Ovary (tissue), 9 donors: ENCODE data around the gene LAMB4. TPM values are rescaled to one million over a fixed set of nuclear protein-coding genes. Genes with fewer than 3 reads are reported as not detected.

Experiments
- DNase-seq, 5 donors: peaks; one replicate each; pipeline ENCODE4 v3.0.0-alpha.2; 2019 to 2020
- H3K27ac ChIP-seq, 2 donors: fragments of 200-600 bp; one replicate each; pipeline versions ENCODE4 v1.5.1 to v1.8.0; 2019 to 2022
- H3K27me3 ChIP-seq: fragments of 200-600 bp; one replicate; pipeline ENCODE4 v1.8.0; 2022
- H3K36me3 ChIP-seq: fragments of 200-600 bp; sonication (generic); one replicate; pipeline ENCODE4 v1.5.1; 2019
- H3K4me1 ChIP-seq: one replicate; pipeline ENCODE4 v1.8.1; 2013; ENCODE audit warnings: mild to moderate bottlenecking, moderate library complexity; ENCODE audit not compliant: insufficient read depth
- H3K4me3 ChIP-seq: fragments of 200-600 bp; sonication (generic); one replicate; pipeline ENCODE4 v1.5.1; 2017
- H3K9me3 ChIP-seq, 2 donors: fragments of 200-600 bp in 1 of 2; sonication (generic) in 1 of 2; one replicate each; pipeline versions ENCODE4 v1.5.1 to v1.8.1; 2013 to 2019; ENCODE audit warnings: mild to moderate bottlenecking in 1 of 2, moderate library complexity in 1 of 2
- CTCF ChIP-seq, 3 donors: fragments of 450-650 bp in 2 of 3; fragments of 200-600 bp in 1 of 3; IDR thresholded peaks; one replicate each; pipeline versions ENCODE4 v1.5.1 to v1.8.0; 2016 to 2022; ENCODE audit warnings: antibody characterized with exemption in 3 of 3, mild to moderate bottlenecking in 1 of 3
- EP300 ChIP-seq: sonication (generic); formaldehyde crosslinking; IDR thresholded peaks from one replicate; pipeline ENCODE4 v1.6.1; 2017; ENCODE audit warnings: antibody characterized with exemption
- POLR2A ChIP-seq: fragments of 450-650 bp; IDR thresholded peaks from one replicate; pipeline ENCODE4 v1.6.1; 2017; ENCODE audit warnings: antibody characterized with exemption, mild to moderate bottlenecking, moderate library complexity
- WGBS, 3 donors: extraction: QIAGEN DNeasy Blood & Tissue Kit in 1 of 3; methylation state at CpG; one replicate each; pipeline versions ENCODE4 v1.1.5 to v1.1.7; 2013 to 2017; 5-methylcytosine and 5-hydroxymethylcytosine counted together
- intact Hi-C, 4 donors: fragments of 100-400 bp; cut with DNase I; formaldehyde crosslinking; loops; one replicate each; pipeline versions ENCODE4 v1.11.0 to v1.15.1; 2022 to 2023
- polyA plus RNA-seq, 2 donors: library from polyadenylated mRNA; stranded (reverse); fragments of 200-250 nt in 1 of 2; fragments of 350-450 nt in 1 of 2; fragmentation: Illumina TruSeq in 1 of 2; extraction: RNeasy Lipid Tissue Mini Kit (QIAGEN cat#74804) in 1 of 2; gene quantifications; one replicate each; pipeline ENCODE4 v1.2.3, GENCODE V29; 2013 to 2014
- total RNA-seq, 7 donors: library from RNA; depleted of rRNA in 2 of 7; stranded (reverse); fragments of >200 nt in 2 of 7; fragmentation: NEBNext Ultra II Directional in 3 of 7; extraction: Animal tissue kit (Norgen Biotek cat#: 25700) in 3 of 7; gene quantifications; one replicate each; pipeline versions ENCODE4 v1.1.0 to v1.2.4, GENCODE V29; 2016 to 2023
- donor health status: DM: no; HTN: no; CAD: no; lungs with moderate emphysema.
- donor health status: DM: no; HTN: no; CAD: no.
- donor health status: Bipolar disorder and iron deficiency.
- donor health status: DM: yes; HTN: yes; CAD: no.
- donor health status: DM: no; HTN: no; CAD: no.
- donor health status: DM: yes; HTN: yes; CAD: no.

Gene LAMB4
- total and polyA plus RNA-seq, 9 donors = 0.10 to 0.17 TPM; not detected in 7

GRCh38 chr7:108149119-108149518 lies 19.0 kb upstream of the LAMB4 start:
- intact Hi-C loops = loop anchor here in 2 of 4 donors (10.0 kb wide), 4 partner anchors 144 to 684 kb away; partner anchors contain the start of gene LAMB1 (in 1 of the 2)
- Histone ChIP-seq H3K27ac (no peak overlapping the region), H3K9me3 (no peaks in the 10 kb centered on the region), H3K36me3 (no peaks in the 10 kb centered on the region), H3K4me1 (no peaks in the 10 kb centered on the region), H3K27me3 (no peaks in the 10 kb centered on the region), H3K4me3 (no peak overlapping the region)
- TF ChIP-seq EP300 (no peak), POLR2A (no peak), CTCF (IDR thresholded peaks at IDR 0.05) (no peak)
- no peak for DNase-seq
- WGBS, 3 donors = 71 to 81% (median 81%) methylated on average over 5 of the region's 5 CpGs

- WGBS, 3 donors = 78 to 79% (median 78%) methylated on average over 6 of the region's 6 CpGs
Measured at GRCh38 chr7:108147031-108147563, 16.9 kb upstream of the LAMB4 start.

DNA sequence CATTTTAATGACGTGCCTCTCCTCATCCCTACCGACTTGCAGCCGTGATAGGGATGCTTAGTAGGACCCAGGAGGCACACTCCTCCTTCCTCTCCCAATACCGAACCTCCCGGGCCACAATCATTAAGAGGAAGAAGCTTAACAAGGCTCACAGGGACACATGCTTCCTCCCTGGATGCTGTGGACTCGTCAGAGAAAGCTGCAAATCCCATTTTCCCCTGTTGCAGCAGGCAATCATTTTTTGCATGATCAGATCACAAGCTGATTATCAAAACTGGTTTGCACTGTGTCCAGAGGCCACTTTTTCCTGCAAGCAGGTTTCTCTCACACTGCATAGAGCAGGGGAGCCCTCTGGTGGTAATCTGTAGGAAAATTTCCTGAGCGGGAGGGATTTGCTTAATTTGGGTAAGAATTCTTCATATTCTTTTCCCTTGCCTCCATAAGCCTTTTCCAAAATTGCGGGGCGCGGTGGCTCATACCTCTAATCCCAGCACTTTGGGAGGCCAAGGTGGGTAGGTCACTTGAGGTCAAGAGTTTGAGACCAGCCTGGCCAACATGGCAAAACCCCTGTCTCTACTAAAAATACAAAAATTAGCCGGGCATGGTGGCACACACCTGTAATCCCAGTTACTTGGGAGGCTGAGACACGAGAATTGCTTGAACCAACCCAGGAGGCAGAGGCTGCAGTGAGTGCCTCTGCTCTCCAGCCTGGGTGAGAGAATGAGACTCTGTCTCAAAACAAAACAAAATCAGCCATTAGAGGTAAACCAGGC lies 16.1 kb upstream of the LAMB4 start:
- Histone ChIP-seq H3K27me3 (no peaks in the 10 kb centered on the region), H3K27ac (no peak overlapping the region), H3K9me3 (no peaks in the 10 kb centered on the region), H3K4me1 (no peaks in the 10 kb centered on the region), H3K4me3 (no peak overlapping the region), H3K36me3 (no peaks in the 10 kb centered on the region)
- intact Hi-C loops = loop anchor here in 2 of 4 donors (10.0 kb wide), 4 partner anchors 141 to 681 kb away; partner anchors contain the start of gene LAMB1 (in 1 of the 2)
- DNase-seq = peak; percentile 40 to 73 (median 48)
- 12 to 15% (median 12%) methylated on average over 12 of the region's 12 CpGs for WGBS, 3 donors
- no peak for TF ChIP-seq POLR2A
- no peak for TF ChIP-seq EP300
- TF ChIP-seq CTCF (IDR thresholded peaks at IDR 0.05) = peak; percentile 60 to 84 (median 81)

More at GRCh38 chr7:108147031-108147563, 16.9 kb upstream of the LAMB4 start:
- Histone ChIP-seq H3K9me3 (no peaks in the 10 kb centered on the region), H3K27me3 (no peaks in the 10 kb centered on the region), H3K27ac (no peak overlapping the region), H3K36me3 (no peaks in the 10 kb centered on the region), H3K4me1 (no peaks in the 10 kb centered on the region), H3K4me3 (no peak overlapping the region)
- TF ChIP-seq CTCF (IDR thresholded peaks at IDR 0.05) (no peak), POLR2A (no peak), EP300 (no peak)
- DNase-seq = peak in 4 of 5 donors; percentile 12 to 41 (median 28)
- intact Hi-C loops = loop anchor here in 2 of 4 donors (10.0 kb wide), 4 partner anchors 142 to 682 kb away; partner anchors contain the start of gene LAMB1 (in 1 of the 2)

DNA sequence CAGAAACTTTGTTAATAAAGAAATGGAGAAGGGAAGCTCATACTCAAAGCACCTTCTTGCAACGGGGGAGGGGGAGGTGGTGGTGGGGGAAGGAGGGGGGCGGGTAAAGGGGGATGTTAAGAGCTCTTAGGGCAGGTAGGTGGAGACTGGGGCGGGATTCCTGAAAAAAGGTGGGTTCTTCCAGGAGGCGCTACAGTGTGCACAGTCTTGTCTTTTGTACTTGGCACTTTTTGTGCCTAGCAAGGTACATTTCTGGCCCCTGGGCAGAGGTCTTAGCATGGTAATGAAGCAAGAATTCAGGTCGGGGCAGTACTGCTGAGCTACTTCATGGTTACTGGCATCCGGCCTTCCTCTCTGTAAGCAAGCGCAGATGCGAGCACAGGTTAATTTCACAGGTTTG lies 15.2 kb upstream of the LAMB4 start:
- no peaks in the 10 kb centered on the region for H3K36me3 ChIP-seq
- intact Hi-C loops = loop anchor here in 2 of 4 donors (10.0 kb wide), 4 partner anchors 141 to 681 kb away; partner anchors contain the start of gene LAMB1 (in 1 of the 2)
- H3K27ac ChIP-seq = no peak overlapping the region
- H3K4me1 ChIP-seq = no peaks in the 10 kb centered on the region
- H3K9me3 ChIP-seq = no peaks in the 10 kb centered on the region
- 86 to 89% (median 88%) methylated on average over 8 of the region's 8 CpGs for WGBS, 3 donors
- no peak for TF ChIP-seq POLR2A
- no peak for DNase-seq
- no peaks in the 10 kb centered on the region for H3K27me3 ChIP-seq
- no peak overlapping the region for H3K4me3 ChIP-seq
